ENCODE results near the gene TAPBP. TPM values are rescaled to one million over a fixed set of nuclear protein-coding genes. Genes with fewer than 3 reads are reported as not detected.

The TAPBP gene
- total RNA-seq, 1 donor from 2014 or later = 1.7 TPM

- no peaks in the 10 kb centered on the region for H3K79me2 ChIP-seq (ENCODE audit: low read depth)
- H3K27ac Mint-ChIP-seq = no peak overlapping the region
- no peaks in the 10 kb centered on the region for H3K4me1 Mint-ChIP-seq
- no peaks in the 10 kb centered on the region for H3F3A ChIP-seq (ENCODE audit: low read depth)
- no peak overlapping the region for H3K4me3 ChIP-seq
- H3K27ac ChIP-seq = no peak overlapping the region
- H3K27me3 Mint-ChIP-seq (ENCODE audit: insufficient read depth, low read depth) = peaks cover 2% of the 10 kb centered on the region
- H3K27me3 ChIP-seq = no peaks in the 10 kb centered on the region
- no peak overlapping the region for H3K4me2 ChIP-seq
- no peak overlapping the region for H3K4me3 Mint-ChIP-seq
- H3K4me1 ChIP-seq = no peaks in the 10 kb centered on the region
- H3K9me3 ChIP-seq (ENCODE audit: low read depth) = no peaks in the 10 kb centered on the region
- H2AFZ ChIP-seq (replicated peaks) = no peak overlapping the region
- no peaks in the 10 kb centered on the region for H3K36me3 Mint-ChIP-seq
- no peaks in the 10 kb centered on the region for H3K36me3 ChIP-seq
- no peak overlapping the region for H3K9ac ChIP-seq
- no peak for DNase-seq (ENCODE audit: low spot score)
- H4K20me1 ChIP-seq (ENCODE audit: low read depth) = no peaks in the 10 kb centered on the region
- TF ChIP-seq EZH2phosphoT487 (IDR thresholded peaks at IDR 0.05) (no peak), EZH2 (IDR thresholded peaks at IDR 0.05) (no peak)
- TF ChIP-seq, protein P1, sequence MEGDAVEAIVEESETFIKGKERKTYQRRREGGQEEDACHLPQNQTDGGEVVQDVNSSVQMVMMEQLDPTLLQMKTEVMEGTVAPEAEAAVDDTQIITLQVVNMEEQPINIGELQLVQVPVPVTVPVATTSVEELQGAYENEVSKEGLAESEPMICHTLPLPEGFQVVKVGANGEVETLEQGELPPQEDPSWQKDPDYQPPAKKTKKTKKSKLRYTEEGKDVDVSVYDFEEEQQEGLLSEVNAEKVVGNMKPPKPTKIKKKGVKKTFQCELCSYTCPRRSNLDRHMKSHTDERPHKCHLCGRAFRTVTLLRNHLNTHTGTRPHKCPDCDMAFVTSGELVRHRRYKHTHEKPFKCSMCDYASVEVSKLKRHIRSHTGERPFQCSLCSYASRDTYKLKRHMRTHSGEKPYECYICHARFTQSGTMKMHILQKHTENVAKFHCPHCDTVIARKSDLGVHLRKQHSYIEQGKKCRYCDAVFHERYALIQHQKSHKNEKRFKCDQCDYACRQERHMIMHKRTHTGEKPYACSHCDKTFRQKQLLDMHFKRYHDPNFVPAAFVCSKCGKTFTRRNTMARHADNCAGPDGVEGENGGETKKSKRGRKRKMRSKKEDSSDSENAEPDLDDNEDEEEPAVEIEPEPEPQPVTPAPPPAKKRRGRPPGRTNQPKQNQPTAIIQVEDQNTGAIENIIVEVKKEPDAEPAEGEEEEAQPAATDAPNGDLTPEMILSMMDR (IDR thresholded peaks at IDR 0.05) = no peak
- H3K9me3 Mint-ChIP-seq = no peaks in the 10 kb centered on the region
These were observed 22.6 kb upstream of the TAPBP start for GRCh38 chr6:33336495-33336894.

DNA sequence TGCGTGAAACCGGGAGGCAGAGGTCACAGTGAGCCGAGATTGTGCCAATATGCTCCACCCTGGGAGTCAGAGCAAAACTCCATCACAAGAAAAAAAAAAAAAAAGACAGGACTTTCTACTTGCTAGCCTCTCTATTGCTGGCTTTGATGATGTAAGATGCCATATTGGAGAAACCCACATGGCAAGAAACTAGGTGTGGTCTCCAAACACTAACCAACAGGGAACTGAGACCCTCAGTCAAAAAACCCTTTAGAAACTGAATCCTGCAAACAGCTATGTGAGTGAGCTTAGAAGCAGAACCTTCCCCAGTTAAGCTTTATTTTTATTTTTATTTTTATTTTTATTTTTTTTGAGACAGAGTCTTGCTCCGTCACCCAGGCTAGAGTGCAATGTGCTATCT lies 22.0 kb upstream of the TAPBP start:
- Mint-ChIP-seq H3K9me3 (no peaks in the 10 kb centered on the region), H3K27me3 (ENCODE audit: insufficient read depth, low read depth) (peaks cover 2% of the 10 kb centered on the region), H3K4me1 (no peaks in the 10 kb centered on the region), H3K4me3 (no peak overlapping the region), H3K36me3 (no peaks in the 10 kb centered on the region), H3K27ac (no peak overlapping the region)
- no peak for TF ChIP-seq EZH2phosphoT487 (IDR thresholded peaks at IDR 0.05)
- TF ChIP-seq EZH2 (IDR thresholded peaks at IDR 0.05) = no peak
- TF ChIP-seq, protein P1 (IDR thresholded peaks at IDR 0.05) = no peak
- Histone ChIP-seq H3K36me3 (no peaks in the 10 kb centered on the region), H3F3A (ENCODE audit: low read depth) (no peaks in the 10 kb centered on the region), H2AFZ (replicated peaks) (no peak overlapping the region), H3K9ac (no peak overlapping the region), H3K4me2 (no peak overlapping the region), H3K4me3 (no peak overlapping the region), H3K79me2 (ENCODE audit: low read depth) (no peaks in the 10 kb centered on the region), H3K4me1 (no peaks in the 10 kb centered on the region), H3K27ac (no peak overlapping the region), H4K20me1 (ENCODE audit: low read depth) (no peaks in the 10 kb centered on the region), H3K27me3 (no peaks in the 10 kb centered on the region), H3K9me3 (ENCODE audit: low read depth) (no peaks in the 10 kb centered on the region)
- DNase-seq (ENCODE audit: low spot score) = no peak

DNA sequence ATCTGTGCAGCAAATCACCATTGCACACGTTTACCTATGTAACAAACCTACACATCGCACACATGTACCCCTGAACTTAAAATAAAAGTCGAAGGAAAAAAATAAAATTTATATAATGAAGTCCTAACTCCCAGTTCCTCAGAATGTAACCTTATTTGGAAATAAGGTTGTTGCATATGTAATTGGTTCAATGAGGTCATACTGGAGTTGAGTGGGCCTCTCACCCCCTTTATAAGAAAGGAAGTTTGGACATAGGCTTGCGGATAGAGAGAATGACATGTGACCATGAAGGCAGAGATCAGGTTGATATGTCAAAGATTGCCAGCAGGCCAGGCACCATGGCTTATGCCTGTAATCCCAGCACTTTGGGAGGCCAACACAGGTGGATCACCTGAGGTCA lies 19.8 kb upstream of the TAPBP start:
- Histone ChIP-seq H3K9ac (no peak overlapping the region), H3K9me3 (ENCODE audit: low read depth) (no peaks in the 10 kb centered on the region), H3K4me3 (no peak overlapping the region), H3K27me3 (no peaks in the 10 kb centered on the region), H3F3A (ENCODE audit: low read depth) (no peaks in the 10 kb centered on the region), H3K4me2 (no peak overlapping the region), H3K36me3 (no peaks in the 10 kb centered on the region), H4K20me1 (ENCODE audit: low read depth) (no peaks in the 10 kb centered on the region), H3K79me2 (ENCODE audit: low read depth) (no peaks in the 10 kb centered on the region), H3K27ac (no peak overlapping the region), H3K4me1 (no peaks in the 10 kb centered on the region), H2AFZ (replicated peaks) (no peak overlapping the region)
- Mint-ChIP-seq H3K27me3 (ENCODE audit: insufficient read depth, low read depth) (peaks cover 4% of the 10 kb centered on the region), H3K36me3 (no peaks in the 10 kb centered on the region), H3K27ac (no peak overlapping the region), H3K9me3 (no peaks in the 10 kb centered on the region), H3K4me3 (no peak overlapping the region), H3K4me1 (peaks cover 2% of the 10 kb centered on the region)
- TF ChIP-seq, protein P1 (IDR thresholded peaks at IDR 0.05) = no peak
- TF ChIP-seq EZH2phosphoT487 (IDR thresholded peaks at IDR 0.05) (no peak), EZH2 (IDR thresholded peaks at IDR 0.05) (no peak)
- DNase-seq (ENCODE audit: low spot score) = no peak

All from neural progenitor cell (in vitro differentiated cells).